ENCODE measurements around the gene PARN.

Gene PARN

GRCh38 chr16:14527411-14528044, 102.5 kb downstream of the PARN start:
- DNase-seq: no peak

- DNase-seq: no peak
These were observed 104.5 kb downstream of the PARN start for GRCh38 chr16:14525596-14525995.

- no peak for DNase-seq
These were observed 105.1 kb downstream of the PARN start for GRCh38 chr16:14524979-14525378.

- DNase-seq: no peak
These were observed 106.4 kb downstream of the PARN start for GRCh38 chr16:14523632-14524031.

DNA sequence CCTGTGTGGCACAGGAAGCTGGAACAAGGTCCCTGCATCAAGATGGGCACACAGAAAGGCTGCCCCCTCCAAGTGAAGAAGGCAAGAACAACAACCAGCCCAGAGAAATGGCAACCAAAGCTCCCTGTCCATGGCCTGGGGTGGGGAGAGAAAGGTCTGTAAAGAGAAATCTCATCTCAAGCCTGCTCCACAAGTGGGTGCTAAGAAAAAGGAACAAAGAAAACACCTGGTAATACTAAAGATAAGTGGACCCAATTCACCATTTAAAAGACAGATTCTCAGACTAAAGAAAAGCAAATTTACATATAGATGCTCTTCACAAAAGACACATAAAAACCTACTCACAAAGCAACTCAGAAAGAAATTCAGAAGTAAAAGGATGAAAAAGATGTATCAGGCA, 107.4 kb downstream of the PARN start:
- no peak for DNase-seq

GRCh38 chr16:14520753-14521152, 109.3 kb downstream of the PARN start:
- no peak for DNase-seq

DNA sequence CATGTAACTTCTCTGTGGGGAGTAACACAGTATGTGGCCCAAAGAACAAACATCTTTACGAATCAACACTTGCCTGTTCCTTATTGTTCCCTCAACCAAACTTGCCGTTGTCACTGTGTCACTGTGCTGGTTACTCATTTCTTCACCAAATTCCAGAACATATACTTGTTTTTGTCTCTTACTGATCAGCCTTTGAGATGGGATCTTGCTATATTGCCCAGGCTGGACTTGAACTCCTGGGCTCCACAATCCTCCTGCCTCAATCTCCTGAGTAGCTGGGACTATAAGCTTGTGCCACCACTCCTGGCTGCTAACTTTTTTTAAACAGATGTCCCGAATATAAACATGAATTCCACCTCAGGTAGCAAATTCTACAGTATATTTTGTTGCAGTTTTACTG, 115.1 kb downstream of the PARN start:
- no peak for DNase-seq

- DNase-seq: no peak
These were observed 116.5 kb downstream of the PARN start for GRCh38 chr16:14513389-14514107.

DNA sequence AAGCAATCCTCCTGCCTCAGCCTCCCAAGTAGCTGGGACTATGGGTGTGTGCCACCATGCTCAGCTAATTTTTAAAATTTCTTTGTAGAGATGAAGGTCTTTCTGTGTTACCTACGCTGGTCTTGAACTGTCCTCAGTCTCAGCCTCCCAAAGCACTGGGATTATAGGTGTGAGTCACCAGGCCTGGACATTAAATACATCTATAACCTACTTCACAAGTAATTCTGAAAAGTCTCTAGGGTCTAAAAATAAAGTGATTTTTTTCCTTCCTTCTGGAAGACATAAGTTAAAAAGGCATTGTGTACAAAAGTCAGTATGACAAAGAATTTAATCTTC, 118.3 kb downstream of the PARN start:
- no peak for DNase-seq

- DNase-seq: no peak
These were observed 118.9 kb downstream of the PARN start for GRCh38 chr16:14510939-14511799.

DNA sequence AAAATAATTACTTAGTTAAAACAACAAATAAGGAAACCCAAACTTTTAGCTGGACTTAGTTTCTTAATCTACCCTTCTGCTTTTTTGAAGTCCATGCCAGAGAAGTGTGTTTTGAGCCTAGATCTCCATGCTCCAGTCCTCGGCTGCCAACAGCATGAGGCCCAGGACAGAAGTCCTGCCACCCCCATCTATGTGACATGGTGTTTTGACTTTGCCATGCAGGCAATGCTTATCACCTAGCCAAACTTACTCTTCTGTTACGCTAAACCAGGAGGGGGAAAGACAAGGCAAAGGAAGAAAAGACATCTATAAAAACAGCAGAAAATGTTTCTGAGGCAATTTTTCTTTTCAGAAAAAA, 119.5 kb downstream of the PARN start:
- DNase-seq: no peak

DNA sequence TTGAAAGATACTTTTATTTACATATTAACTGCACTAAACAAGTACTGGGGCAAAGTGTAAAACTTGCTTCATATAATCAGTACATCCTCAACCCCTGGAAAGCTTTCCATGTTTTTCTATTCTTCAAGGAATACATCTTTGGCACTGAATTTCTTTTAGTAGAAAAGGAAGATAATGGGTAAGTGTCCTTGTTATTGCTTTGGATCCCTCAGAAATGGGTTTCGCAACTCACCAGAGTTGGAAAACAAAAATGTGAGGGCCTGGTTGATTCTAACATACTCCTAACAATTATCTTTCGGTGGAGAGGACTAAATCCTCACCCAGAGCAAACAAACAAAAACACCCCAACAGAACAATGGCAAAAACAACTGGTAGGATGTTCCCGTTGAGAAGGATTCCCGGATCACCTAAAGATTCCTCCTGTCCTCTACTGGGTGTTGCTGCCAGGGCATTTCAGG, 120.4 kb downstream of the PARN start:
- DNase-seq: no peak

DNA sequence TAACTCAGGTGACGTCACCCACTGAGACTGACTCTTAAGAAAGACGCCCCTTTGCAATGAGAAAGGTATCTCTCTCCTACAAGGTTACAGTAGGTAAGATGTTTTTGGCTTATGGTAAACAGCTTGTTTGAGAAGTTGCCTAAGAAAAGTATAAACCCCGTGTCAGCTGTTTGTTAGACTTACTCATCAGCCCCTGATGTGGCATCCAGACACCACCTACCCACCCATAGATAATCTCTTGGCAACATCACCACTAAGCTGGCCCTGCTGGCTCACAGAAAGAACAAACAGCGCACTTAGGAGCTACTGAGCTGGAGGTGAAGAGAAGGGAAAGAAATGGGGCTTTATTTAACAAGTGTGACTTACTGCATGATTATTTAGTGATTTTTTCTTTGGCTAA, 121.0 kb downstream of the PARN start:
- DNase-seq: no peak

- no peak for DNase-seq
These were observed 124.2 kb downstream of the PARN start for GRCh38 chr16:14505846-14506245.

DNA sequence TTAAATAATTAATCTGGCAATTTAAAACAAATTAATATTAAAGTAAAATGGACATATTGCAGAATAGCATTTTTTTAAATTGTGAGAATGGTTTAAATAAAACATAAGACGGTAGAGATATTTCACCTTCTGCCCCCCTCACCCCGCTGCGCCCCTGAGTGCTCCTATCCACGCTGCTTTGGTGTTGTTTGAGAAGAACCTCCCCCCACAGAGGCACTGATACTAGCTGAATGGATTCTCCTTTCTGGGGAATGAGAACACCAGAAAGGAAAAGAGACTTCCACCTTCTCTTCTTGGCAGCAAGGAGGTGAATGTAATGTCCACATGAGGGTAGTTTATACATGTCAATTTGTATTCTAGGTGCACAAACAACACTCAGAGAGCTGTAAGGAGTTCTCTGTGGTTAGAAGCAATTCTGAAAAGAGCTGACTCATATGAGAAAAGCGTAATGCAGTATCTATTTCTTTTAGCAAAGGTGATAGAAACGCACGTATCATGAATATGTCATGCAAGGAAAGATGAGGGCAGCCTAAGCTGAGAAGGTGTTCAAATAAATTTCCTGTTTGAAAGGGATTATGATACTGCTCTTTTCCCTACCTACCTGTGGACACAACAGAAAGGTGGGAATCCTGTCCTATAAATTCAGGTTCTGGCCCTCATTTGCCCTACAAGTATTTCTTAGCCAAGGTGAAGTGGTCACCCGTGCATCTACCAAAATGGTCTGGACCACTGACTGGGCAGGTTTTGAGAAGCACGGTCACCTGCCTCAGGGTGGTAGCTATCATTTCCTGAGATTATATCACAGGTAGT, 126.9 kb downstream of the PARN start:
- DNase-seq: no peak

- DNase-seq: no peak
These were observed 127.7 kb downstream of the PARN start for GRCh38 chr16:14502256-14502875.

DNA sequence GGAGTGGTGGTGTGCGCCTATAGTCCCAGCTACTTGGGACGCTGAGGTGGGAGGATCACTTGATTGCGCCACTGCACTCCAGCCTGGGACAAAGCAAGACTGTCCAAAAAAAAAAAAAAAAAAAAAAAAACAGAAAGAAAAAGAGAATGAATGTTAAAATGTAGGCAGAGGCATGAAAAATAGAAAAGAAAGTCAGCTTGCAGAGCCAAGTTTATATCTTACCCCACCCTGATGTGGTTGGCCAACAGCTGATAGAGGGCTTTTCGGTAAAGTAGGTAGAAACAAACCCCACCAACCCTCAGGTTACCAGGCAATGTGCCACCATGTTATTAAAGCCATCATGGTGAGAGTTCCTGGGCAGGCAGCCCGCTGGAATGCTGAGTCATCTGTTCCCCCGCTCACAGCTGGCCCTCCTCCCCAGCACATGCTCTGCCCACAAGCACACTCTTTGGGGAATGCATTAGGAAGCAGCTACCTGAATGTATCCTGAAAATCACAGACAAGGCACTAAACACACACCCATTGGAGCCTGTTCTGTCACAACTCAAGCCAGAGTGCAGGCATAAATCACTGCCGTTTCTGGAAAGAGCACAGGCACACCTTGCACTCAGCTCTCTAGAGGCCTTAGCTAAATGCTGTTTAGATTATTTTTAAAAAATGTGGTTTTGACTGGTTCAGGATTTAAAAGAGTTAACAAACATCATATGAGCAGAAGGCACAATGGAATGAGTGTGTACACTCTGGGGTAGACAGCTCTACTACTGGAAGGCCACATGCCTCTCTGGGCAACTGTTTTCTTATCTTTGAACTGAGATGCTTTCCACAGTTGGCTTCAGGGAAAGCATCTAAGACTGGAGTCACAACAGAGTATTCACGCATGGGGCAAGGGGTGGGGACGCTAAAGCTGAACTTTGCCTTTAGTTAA, 128.5 kb downstream of the PARN start:
- no peak for DNase-seq

GRCh38 chr16:14500791-14501190, 129.3 kb downstream of the PARN start:
- no peak for DNase-seq

DNA sequence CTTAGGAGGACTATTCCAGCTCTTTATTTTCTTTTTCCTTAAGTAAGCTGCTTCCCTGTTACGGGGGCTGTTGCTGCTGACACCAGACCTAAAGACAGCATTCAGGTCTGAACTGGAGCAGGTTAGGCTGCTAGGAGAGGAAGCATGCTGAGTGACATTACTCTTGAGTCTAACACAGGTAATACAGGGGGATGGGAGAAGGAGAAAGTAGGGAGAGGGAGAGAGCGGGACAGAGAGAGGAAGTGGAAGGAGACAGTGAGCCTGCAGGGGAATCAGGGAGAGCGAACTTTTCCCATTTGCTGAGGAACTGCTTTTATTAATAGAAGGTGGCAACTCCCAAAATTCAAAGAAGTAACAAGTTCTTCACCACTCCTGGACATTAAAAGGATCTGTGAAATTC, 130.9 kb downstream of the PARN start:
- DNase-seq: no peak

DNA sequence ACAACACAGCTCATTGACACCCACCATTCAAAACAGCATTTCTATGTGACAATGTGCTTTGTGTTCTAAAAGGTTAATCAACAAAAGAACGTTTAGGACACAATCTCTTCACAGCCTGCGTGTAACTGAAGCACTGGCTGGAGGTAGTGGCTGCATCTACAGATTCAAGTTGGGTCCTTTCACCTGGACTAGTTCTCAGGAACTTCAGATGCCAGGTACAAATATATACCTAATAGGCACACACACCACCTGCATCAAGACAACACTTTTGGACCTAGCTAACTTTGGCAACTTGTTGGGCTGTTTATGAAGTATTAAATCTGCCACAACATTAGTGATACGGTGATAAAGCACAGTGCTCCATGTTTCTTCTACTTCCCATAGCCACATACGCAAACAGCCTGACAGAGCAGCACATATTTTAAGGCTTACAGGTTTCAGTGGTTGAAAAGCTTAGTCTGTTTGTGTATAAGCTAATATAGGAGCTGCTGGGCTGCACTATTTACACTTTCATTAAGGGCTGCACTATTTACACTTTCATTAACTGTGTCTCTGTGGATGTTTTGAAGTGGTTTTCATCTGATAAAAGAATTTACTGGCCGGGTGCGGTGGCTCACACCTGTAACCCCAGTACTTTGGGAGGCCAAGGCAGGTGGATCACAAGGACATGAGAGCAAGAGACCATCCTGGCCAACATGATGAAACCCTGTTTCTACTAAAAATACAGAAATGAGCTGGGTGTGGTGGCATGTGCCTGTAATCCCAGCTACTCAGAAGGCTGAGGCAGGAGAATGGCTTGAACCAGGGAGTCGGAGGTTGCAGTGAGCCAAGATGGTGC, 132.6 kb downstream of the PARN start:
- no peak for DNase-seq

DNA sequence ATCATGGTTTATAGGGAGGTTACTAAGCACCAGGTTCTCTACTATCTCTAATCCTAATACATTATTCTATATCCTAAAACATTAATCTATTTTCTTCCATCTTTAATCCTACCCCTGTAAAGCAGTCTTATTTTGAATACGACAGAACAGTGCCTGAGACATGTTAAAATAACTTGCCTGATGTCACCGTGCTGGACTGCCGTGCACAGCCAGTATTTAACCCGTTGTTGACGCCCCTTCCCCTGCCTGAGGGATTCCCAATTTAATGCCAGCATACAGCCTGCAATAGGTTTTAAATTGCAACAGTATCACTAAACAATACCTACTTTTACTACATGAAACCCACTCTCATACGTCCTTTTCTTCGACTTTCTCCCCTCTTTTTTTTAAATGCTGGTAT, 133.3 kb downstream of the PARN start:
- DNase-seq: no peak

Data from AML-193 (cell line).